K562 (cell line): ENCODE results near the gene FTO. TPM values are rescaled to one million over a fixed set of nuclear protein-coding genes. Genes with fewer than 3 reads are reported as not detected.

Experiments
- ATAC-seq: fragments of 200-7000 bp; cut with Tn5 transposase; 3 replicates; pipeline ENCODE4 v1.9.1; 2020; ENCODE audit warnings: moderate library complexity
- BruUV-seq: library from RNA; stranded (reverse); fragments of 400-500 nt; replicated peaks from 2 replicates; lab custom pipeline; 2021; lab: Mats Ljungman, UMichigan
- CTCF ChIA-PET: fragments of 300-600 bp; formaldehyde crosslinking; extraction: SDS; loops from one replicate; lab custom pipeline; 2021; ENCODE audit warnings: low intra/inter-chr PET ratio; lab: Yijun Ruan, JAX
- POLR2A ChIA-PET: fragments of 300-600, 350-650 bp; sonication (Branson Sonifier 250); formaldehyde crosslinking; extraction: SDS; loops from one replicate; lab custom pipeline; 2021; ENCODE audit warnings: antibody characterized with exemption, inconsistent platforms; lab: Yijun Ruan, JAX
- DNase-seq, 4 experiments: peaks; one replicate each; pipeline versions ENCODE4 v3.0.0 to v3.0.0-alpha.2; 2011 to 2018; ENCODE audit warnings: low spot score in 3 of 4, mixed read lengths in 3 of 4; ENCODE audit errors: extremely low read depth in 1 of 4
- FAIRE-seq: peaks from 2 replicates; lab custom pipeline; 2011; peaks lifted over from hg19 to GRCh38; lab: Jason Lieb, UNC
- H2AFZ ChIP-seq: 2 replicates; pipeline ENCODE4 v1.6.0; 2011; ENCODE audit warnings: low read depth, low read length, control low read depth, inconsistent platforms
- H3K27ac ChIP-seq: fragments of 200-600 bp; 3 replicates; pipeline ENCODE4 v1.8.0; 2011; ENCODE audit warnings: low read depth, mild to moderate bottlenecking, control low read depth, inconsistent platforms, low read length, moderate library complexity, mixed read lengths; ENCODE audit errors: extremely low read depth
- H3K27me3 ChIP-seq, 2 experiments: fragments of 300-600 bp in 1 of 2; 2 replicates in 1 of 2; 3 replicates in 1 of 2; pipeline versions ENCODE4 v1.6.0 to v1.8.0; 2011; ENCODE audit warnings: inconsistent platforms in 2 of 2, low read length in 2 of 2, mild to moderate bottlenecking in 1 of 2, mixed read lengths in 1 of 2, moderate library complexity in 1 of 2; ENCODE audit not compliant: control insufficient read depth in 2 of 2, insufficient read depth in 2 of 2
- H3K36me3 ChIP-seq: fragments of 300-600 bp; 3 replicates; pipeline ENCODE4 v1.8.0; 2011; ENCODE audit warnings: mild to moderate bottlenecking, low read length, inconsistent platforms; ENCODE audit not compliant: control insufficient read depth, insufficient read depth
- H3K4me1 ChIP-seq, 2 experiments: fragments of 200-600 bp in 1 of 2; replicated peaks in 1 of 2; 2 replicates in 1 of 2; 3 replicates in 1 of 2; pipeline versions ENCODE4 v1.5.1 to v1.8.0; 2011; ENCODE audit warnings: inconsistent platforms in 2 of 2, low read length in 2 of 2, mild to moderate bottlenecking in 1 of 2, mixed read lengths in 1 of 2, moderate library complexity in 1 of 2; ENCODE audit not compliant: control insufficient read depth in 2 of 2, insufficient read depth in 2 of 2
- H3K4me2 ChIP-seq: 2 replicates; pipeline ENCODE4 v1.6.1; 2011; ENCODE audit warnings: low read length, control low read depth, inconsistent platforms, mixed read lengths; ENCODE audit not compliant: insufficient read depth
- H3K4me3 ChIP-seq: fragments of 200-600 bp; sonication (generic), shearing (Covaris generic); 2 replicates; pipeline ENCODE4 v1.5.1; 2016; ENCODE audit warnings: control low read depth, inconsistent platforms
- H3K79me2 ChIP-seq: fragments of 200-600 bp; 3 replicates; pipeline ENCODE4 v1.8.0; 2011; ENCODE audit warnings: low read length, inconsistent platforms; ENCODE audit not compliant: control insufficient read depth, insufficient read depth
- H3K9ac ChIP-seq, 2 experiments: 2 replicates each; pipeline versions ENCODE4 v1.6.0 to v1.6.1; 2011; ENCODE audit warnings: low read depth in 2 of 2, low read length in 2 of 2, control low read depth in 1 of 2, inconsistent platforms in 1 of 2, mild to moderate bottlenecking in 1 of 2, mixed read lengths in 1 of 2; ENCODE audit not compliant: insufficient read depth in 1 of 2
- H3K9me1 ChIP-seq: one replicate; pipeline ENCODE4 v1.6.0; 2011; ENCODE audit warnings: inconsistent platforms, mild to moderate bottlenecking, low read length, moderate library complexity; ENCODE audit not compliant: control insufficient read depth, insufficient read depth
- H3K9me3 ChIP-seq: replicated peaks from 2 replicates; pipeline ENCODE4 v1.5.1; 2011; ENCODE audit warnings: low read depth, low read length, inconsistent platforms; ENCODE audit not compliant: control insufficient read depth, insufficient read depth
- H4K20me1 ChIP-seq: replicated peaks from 2 replicates; pipeline ENCODE4 v1.6.1; 2011; ENCODE audit warnings: low read length, inconsistent platforms, mixed read lengths; ENCODE audit not compliant: control insufficient read depth, insufficient read depth
- CBX3 ChIP-seq, 2 experiments: IDR thresholded peaks; 1 replicate in 1 of 2; 2 replicates in 1 of 2; pipeline ENCODE4 v1.6.1; 2012; ENCODE audit warnings: inconsistent platforms in 2 of 2, low read length in 2 of 2, borderline replicate concordance in 1 of 2, control low read depth in 1 of 2
- CREB1 ChIP-seq, 2 experiments: sonication (generic) in 1 of 2; formaldehyde crosslinking in 1 of 2; IDR thresholded peaks; 2 replicates each; pipeline versions ENCODE4 v1.6.1 to v1.8.0; 2012 to 2022; ENCODE audit warnings: inconsistent platforms in 1 of 2, mild to moderate bottlenecking in 1 of 2, missing genetic modification reagents in 1 of 2, moderate library complexity in 1 of 2
- DACH1 ChIP-seq: fragments of 450-650 bp; IDR thresholded peaks from 2 replicates; pipeline ENCODE4 v1.6.1; 2018; ENCODE audit not compliant: partially characterized antibody
- ETS1 ChIP-seq: conservative IDR thresholded peaks from 2 replicates; pipeline ENCODE4 v1.6.1; 2011; ENCODE audit warnings: low read depth, mild to moderate bottlenecking, low read length; ENCODE audit not compliant: control insufficient read depth
- HNRNPUL1 ChIP-seq: fragments of 200-400 bp; formaldehyde crosslinking; IDR thresholded peaks from 2 replicates; pipeline ENCODE4 v1.6.1; 2017; ENCODE audit warnings: low read length
- KDM1A ChIP-seq, 2 experiments: fragments of 450-650 bp; IDR thresholded peaks; 2 replicates each; pipeline ENCODE4 v1.6.1; 2016; ENCODE audit warnings: mild to moderate bottlenecking in 2 of 2
- MCM2 ChIP-seq: fragments of 450-650 bp; IDR thresholded peaks from 2 replicates; pipeline ENCODE4 v1.6.1; 2017; ENCODE audit warnings: low read depth, mild to moderate bottlenecking
- NFIX ChIP-seq: fragments of 250-450 bp; sonication (Bioruptor Pico); IDR thresholded peaks from 2 replicates; pipeline ENCODE4 v1.4.0; 2020; ENCODE audit warnings: low read depth, mild to moderate bottlenecking, moderate library complexity
- PHF21A ChIP-seq: fragments of 450-650 bp; IDR thresholded peaks from 2 replicates; pipeline ENCODE4 v1.6.1; 2017; ENCODE audit warnings: low read depth, borderline replicate concordance
- PTBP1 ChIP-seq: fragments of 200-400 bp; formaldehyde crosslinking; IDR thresholded peaks from 2 replicates; pipeline ENCODE4 v1.6.1; 2017; ENCODE audit warnings: low read depth, low read length
- USF2 ChIP-seq: sonication (generic); formaldehyde crosslinking; IDR thresholded peaks from 2 replicates; pipeline ENCODE4 v1.5.0; 2020; ENCODE audit warnings: missing genetic modification reagents
- ZBTB9 ChIP-seq: fragments of 450-650 bp; formaldehyde crosslinking; IDR thresholded peaks from 2 replicates; pipeline ENCODE4 v1.4.0; 2020; ENCODE audit warnings: mild to moderate bottlenecking, moderate library complexity
- ZNF134 ChIP-seq: fragments of 250-450 bp; sonication (Bioruptor Pico); conservative IDR thresholded peaks from 2 replicates; pipeline ENCODE4 v1.4.0; 2020
- ZNF408 ChIP-seq: fragments of 250-450 bp; sonication (Bioruptor Pico); IDR thresholded peaks from 2 replicates; pipeline ENCODE4 v1.4.0; 2020; ENCODE audit warnings: low read depth, mild to moderate bottlenecking, moderate library complexity
- ZNF57 ChIP-seq: fragments of 450-650 bp; formaldehyde crosslinking; IDR thresholded peaks from 2 replicates; pipeline ENCODE4 v1.4.0; 2020; ENCODE audit warnings: mild to moderate bottlenecking, moderate library complexity
- ZNF655 ChIP-seq: fragments of 250-450 bp; sonication (Bioruptor Pico); IDR thresholded peaks from 2 replicates; pipeline ENCODE4 v1.5.0; 2021
- WGBS: fragments of 100-300 bp; shearing (Covaris generic); methylation state at CpG from one replicate; pipeline ENCODE4 v1.1.6; 2016; ENCODE audit warnings: low coverage, mixed read lengths; ENCODE audit not compliant: insufficient coverage; ENCODE audit errors: missing lambda C conversion rate; 5-methylcytosine and 5-hydroxymethylcytosine counted together
- in situ Hi-C: fragments of 300-500 bp; cut with MboI; formaldehyde crosslinking; loops from 4 replicates; pipeline ENCODE4 v1.15.0; 2018; ENCODE audit warnings: inconsistent platforms, mixed read lengths
- intact Hi-C: fragments of 100-400 bp; cut with micrococcal nuclease; formaldehyde crosslinking; loops from 2 replicates; pipeline ENCODE4 v1.14.2; 2022
- polyA plus RNA-seq, 8 experiments: library from polyadenylated mRNA; depleted of rRNA in 4 of 8; stranded (reverse) in 5 of 8; unstranded in 3 of 8; fragments of >200 nt; fragmentation: Nextera tagmentation in 2 of 8; fragmentation: Illumina TruSeq in 1 of 8; extraction: Ambion mirVana in 2 of 8; extraction: Trizol in 1 of 8; gene quantifications; 2 replicates each; pipeline versions ENCODE4 v1.2.1 to v1.2.3, GENCODE V29; 2011 to 2014; ENCODE audit warnings: inconsistent platforms in 1 of 8, missing spikeins in 1 of 8
- total RNA-seq, 7 experiments: library from RNA; depleted of rRNA in 6 of 7; stranded (reverse); fragments of >200 nt in 6 of 7; fragmentation: Illumina TruSeq in 2 of 7; extraction: Trizol in 2 of 7; gene quantifications; 2 replicates each; pipeline versions ENCODE4 v1.2.1 to v1.2.3, GENCODE V29; 2011 to 2021; ENCODE audit warnings: low replicate concordance in 1 of 7

Gene FTO
- total and polyA plus RNA-seq, 9 of the 15 experiments (the other 6 are each of a cell fraction or from before 2014, with no cell fraction given): 11.3 to 27.7 (median 25.5) TPM

GRCh38 chr16:54140057-54140787 is 436.3 kb downstream of the FTO start:
- H4K20me1 ChIP-seq: no peaks in the 10 kb centered on the region
- H3K36me3 ChIP-seq: no peaks in the 10 kb centered on the region
- H3K4me1 ChIP-seq: no peaks in the 10 kb centered on the region
- H3K27me3 ChIP-seq: peaks cover 5 to 23% of the 10 kb centered on the region in 2 experiments; a peak in 3 of 5 replicates
- ChIA-PET CTCF (no interaction called here), POLR2A (interaction anchor here (1.1 kb wide), 1 partner anchor 11 kb away, joined by 3 read pairs; no protein-coding TSS in a partner anchor)
- H3K9ac ChIP-seq: no peak overlapping the region
- intact Hi-C loops: no loop called here
- no peak overlapping the region for H3K4me3 ChIP-seq
- BruUV-seq: no TSS peak
- no peak for FAIRE-seq
- ATAC-seq: no peak
- in situ Hi-C loops: no loop called here
- no peaks in the 10 kb centered on the region for H3K9me3 ChIP-seq
- H3K4me2 ChIP-seq: no peak overlapping the region
- no peaks in the 10 kb centered on the region for H3K79me2 ChIP-seq
- no peaks in the 10 kb centered on the region for H3K9me1 ChIP-seq
- TF ChIP-seq DACH1: no peak
- no peak for TF ChIP-seq PTBP1
- no peak for TF ChIP-seq ZNF655
- TF ChIP-seq USF2: no peak
- no peak for TF ChIP-seq CBX3 (IDR thresholded peaks at IDR 0.05; ENCODE audit: borderline replicate concordance in 1 of 2, low read length in 2 of 2)
- no peak for TF ChIP-seq MCM2
- TF ChIP-seq ZNF57 (CRISPR knock-in tag): no peak
- TF ChIP-seq KDM1A (IDR thresholded peaks at IDR 0.05): no peak
- TF ChIP-seq CREB1 (IDR thresholded peaks at IDR 0.05): no peak
- TF ChIP-seq CREB1 (CRISPR knock-in tag; IDR thresholded peaks at IDR 0.05): no peak
- no peak for TF ChIP-seq NFIX (CRISPR knock-in tag)
- no peak for TF ChIP-seq ZNF134 (CRISPR knock-in tag)
- TF ChIP-seq ZBTB9 (CRISPR knock-in tag): no peak
- no peak for TF ChIP-seq HNRNPUL1
- TF ChIP-seq ETS1: no peak
- no peak for TF ChIP-seq ZNF408 (CRISPR knock-in tag)
- TF ChIP-seq PHF21A: no peak
- no peak overlapping the region for H3K27ac ChIP-seq
- DNase-seq: no peak
- WGBS: 7% methylated on average over 3 of the region's 4 CpGs
- no peak overlapping the region for H2AFZ ChIP-seq
